Endothelial cell of umbilical vein (primary cell): Measurements from ENCODE around the gene PHKA2. TPM values are rescaled to one million over a fixed set of nuclear protein-coding genes. Genes with fewer than 3 reads are reported as not detected.

Experiments
- BruUV-seq: library from RNA; stranded (reverse); fragments of 400-500 nt; replicated peaks from 2 replicates; lab custom pipeline; 2021; lab: Mats Ljungman, UMichigan
- CTCF ChIA-PET: fragments of 300-600, 350-600 bp; sonication (Branson Sonifier 250); formaldehyde crosslinking; loops from one replicate; lab custom pipeline; 2021; ENCODE audit warnings: antibody characterized with exemption, inconsistent platforms; lab: Charles Lee
- POLR2A ChIA-PET: fragments of 300-600, 350-600 bp; sonication (Branson Sonifier 250); formaldehyde crosslinking; loops from one replicate; lab custom pipeline; 2021; ENCODE audit warnings: antibody characterized with exemption, inconsistent platforms; lab: Charles Lee
- DNase-seq: peaks from one replicate; pipeline ENCODE4 v3.0.0-alpha.2; 2011; ENCODE audit warnings: low read depth, low spot score
- FAIRE-seq: peaks from 2 replicates; lab custom pipeline; 2011; peaks lifted over from hg19 to GRCh38; lab: Jason Lieb, UNC
- H2AFZ ChIP-seq: 2 replicates; pipeline ENCODE4 v1.6.0; 2012; ENCODE audit warnings: low read depth, low read length, control low read depth, inconsistent platforms
- H3K27ac ChIP-seq: 2 replicates; pipeline ENCODE4 v1.5.1; 2011; ENCODE audit warnings: low read depth, mild to moderate bottlenecking, control low read depth, low read length, moderate library complexity; ENCODE audit not compliant: insufficient read depth
- H3K27me3 ChIP-seq, 2 experiments: 2 replicates each; pipeline versions ENCODE4 v1.6.0 to v1.6.1; 2011; ENCODE audit warnings: low read length in 2 of 2, mixed read lengths in 1 of 2; ENCODE audit not compliant: control insufficient read depth in 2 of 2, insufficient read depth in 2 of 2
- H3K36me3 ChIP-seq, 2 experiments: 2 replicates in 1 of 2; 3 replicates in 1 of 2; pipeline ENCODE4 v1.5.1; 2011; ENCODE audit warnings: low read length in 2 of 2, mild to moderate bottlenecking in 1 of 2, moderate library complexity in 1 of 2; ENCODE audit not compliant: control insufficient read depth in 2 of 2, insufficient read depth in 2 of 2; ENCODE audit errors: extremely low read depth in 1 of 2
- H3K4me1 ChIP-seq: 3 replicates; pipeline ENCODE4 v1.5.1; 2011; ENCODE audit warnings: mild to moderate bottlenecking, low read length; ENCODE audit not compliant: control insufficient read depth, insufficient read depth; ENCODE audit errors: extremely low read depth
- H3K4me2 ChIP-seq: 2 replicates; pipeline ENCODE4 v1.6.1; 2011; ENCODE audit warnings: low read length, control low read depth, mixed read lengths; ENCODE audit not compliant: insufficient read depth
- H3K4me3 ChIP-seq, 3 experiments: fragments of 200-600 bp in 1 of 3; sonication (generic), shearing (Covaris generic) in 1 of 3; replicated peaks in 1 of 3; 2 replicates each; pipeline ENCODE4 v1.5.1; 2011 to 2016; ENCODE audit warnings: control low read depth in 3 of 3, low read length in 3 of 3, mild to moderate bottlenecking in 2 of 3, inconsistent platforms in 1 of 3, low read depth in 1 of 3, moderate library complexity in 1 of 3; ENCODE audit not compliant: insufficient read depth in 1 of 3
- H3K79me2 ChIP-seq: 2 replicates; pipeline ENCODE4 v1.6.0; 2012; ENCODE audit warnings: low read length, inconsistent platforms; ENCODE audit not compliant: control insufficient read depth, insufficient read depth
- H3K9ac ChIP-seq: replicated peaks from 2 replicates; pipeline ENCODE3; 2011; ENCODE audit warnings: low read length, control low read depth; ENCODE audit not compliant: insufficient read depth; ENCODE audit errors: extremely low read depth
- H3K9me1 ChIP-seq: replicated peaks from 3 replicates; pipeline ENCODE4 v1.6.0; 2011; ENCODE audit warnings: mild to moderate bottlenecking, low read length; ENCODE audit not compliant: control insufficient read depth, insufficient read depth; ENCODE audit errors: extremely low read depth
- H3K9me3 ChIP-seq: replicated peaks from 2 replicates; pipeline ENCODE4 v1.5.1; 2012; ENCODE audit warnings: low read length, inconsistent platforms; ENCODE audit not compliant: control insufficient read depth, insufficient read depth
- H4K20me1 ChIP-seq: replicated peaks from 2 replicates; pipeline ENCODE3; 2011; ENCODE audit warnings: mild to moderate bottlenecking, low read length; ENCODE audit not compliant: control insufficient read depth, insufficient read depth; ENCODE audit errors: extremely low read depth
- CTCF ChIP-seq, 2 donors: IDR thresholded peaks; 1 replicate in 1 of 2; 2 replicates in 1 of 2; pipeline ENCODE4 v1.5.1; 2011; ENCODE audit warnings: low read length in 2 of 2, mild to moderate bottlenecking in 2 of 2, moderate library complexity in 2 of 2, control low read depth in 1 of 2, inconsistent platforms in 1 of 2, low read depth in 1 of 2; ENCODE audit not compliant: insufficient read depth in 1 of 2; ENCODE audit errors: extremely low read depth in 1 of 2
- EZH2 ChIP-seq: IDR thresholded peaks from 2 replicates; pipeline ENCODE4 v1.6.1; 2012; ENCODE audit warnings: borderline replicate concordance, low read depth, mild to moderate bottlenecking, moderate library complexity, low read length, inconsistent platforms; ENCODE audit not compliant: severe bottlenecking
- FOS ChIP-seq: IDR thresholded peaks from 2 replicates; pipeline ENCODE4 v1.6.1; 2011; ENCODE audit warnings: mild to moderate bottlenecking, low read length, moderate library complexity, borderline replicate concordance; ENCODE audit not compliant: insufficient read depth
- GATA2 ChIP-seq: IDR thresholded peaks from 2 replicates; pipeline ENCODE4 v1.7.0; 2011; ENCODE audit warnings: low read depth, mild to moderate bottlenecking, moderate library complexity, mixed read lengths, low read length; ENCODE audit not compliant: insufficient read length, insufficient read depth
- JUN ChIP-seq: IDR thresholded peaks from 2 replicates; pipeline ENCODE4 v1.6.1; 2011; ENCODE audit warnings: borderline replicate concordance, low read depth; ENCODE audit not compliant: insufficient read length, insufficient read depth
- MAX ChIP-seq: IDR thresholded peaks from 2 replicates; pipeline ENCODE4 v1.6.1; 2011; ENCODE audit not compliant: insufficient read depth, insufficient read length
- MYC ChIP-seq: IDR thresholded peaks from one replicate; pipeline ENCODE4 v1.6.1; 2011; ENCODE audit warnings: mild to moderate bottlenecking, low read depth, low read length
- POLR2A ChIP-seq: IDR thresholded peaks from 2 replicates; pipeline ENCODE4 v1.6.1; 2012; ENCODE audit warnings: low read depth, mild to moderate bottlenecking, control low read depth, low read length
- POLR2AphosphoS5 ChIP-seq: IDR thresholded peaks from 2 replicates; pipeline ENCODE4 v1.6.1; 2012; ENCODE audit warnings: low read depth, mild to moderate bottlenecking, control low read depth, low read length, moderate library complexity; ENCODE audit not compliant: insufficient read depth
- dilution Hi-C: fragments of 300-500 bp; cut with MboI; formaldehyde crosslinking; loops from one replicate; pipeline ENCODE4 v1.15.0; 2019; ENCODE audit warnings: low sequenced_read_pairs; ENCODE audit not compliant: extremely low pct_ligation_motif_present
- intact Hi-C: fragments of 100-400 bp; cut with micrococcal nuclease; formaldehyde crosslinking; loops from one replicate; pipeline ENCODE4 v1.10.0; 2022
- polyA plus RNA-seq, 4 experiments: library from polyadenylated mRNA; depleted of rRNA in 3 of 4; stranded (reverse) in 3 of 4; unstranded in 1 of 4; fragments of >200 nt; gene quantifications; 2 replicates each; pipeline versions ENCODE4 v1.2.1 to v1.2.3, GENCODE V29; 2011 to 2012; ENCODE audit warnings: missing spikeins in 1 of 4
- total RNA-seq: library from RNA; stranded (reverse); gene quantifications from 2 replicates; pipeline ENCODE4 v1.2.3, GENCODE V29; 2021

PHKA2 gene
- total and polyA plus RNA-seq, 2 donors (not counting 3 experiments of a cell fraction or from before 2014, with no cell fraction given): 16.7 to 17.1 TPM

GRCh38 chrX:18875256-18875878 is 108.5 kb downstream of the PHKA2 start:
- Histone ChIP-seq H3K36me3 (no peaks in the 10 kb centered on the region), H2AFZ (no peak overlapping the region), H3K27ac (no peak overlapping the region), H3K4me2 (no peak overlapping the region), H3K9me1 (no peaks in the 10 kb centered on the region), H3K27me3 (no peaks in the 10 kb centered on the region), H3K9me3 (no peaks in the 10 kb centered on the region), H3K4me3 (no peak overlapping the region), H3K9ac (no peak overlapping the region), H4K20me1 (no peaks in the 10 kb centered on the region), H3K4me1 (no peaks in the 10 kb centered on the region), H3K79me2 (no peaks in the 10 kb centered on the region)
- dilution Hi-C loops (no loop called here), intact Hi-C loops (no loop called here)
- POLR2A ChIA-PET: no interaction called here
- CTCF ChIA-PET: interaction anchor here (0.6 kb wide), 1 partner anchor 32 kb away, joined by 3 read pairs; no protein-coding TSS in a partner anchor
- TF ChIP-seq POLR2AphosphoS5: no peak
- TF ChIP-seq MYC: no peak
- TF ChIP-seq JUN: no peak
- no peak for TF ChIP-seq FOS
- TF ChIP-seq EZH2: no peak
- TF ChIP-seq GATA2: no peak
- TF ChIP-seq MAX: no peak
- no peak for TF ChIP-seq POLR2A
- no peak for TF ChIP-seq CTCF (IDR thresholded peaks at IDR 0.05; ENCODE audit: extremely low read depth in 1 of 2, insufficient read depth in 1 of 2, low read depth in 1 of 2, low read length in 2 of 2)
- FAIRE-seq (no peak), DNase-seq (no peak)
- no TSS peak for BruUV-seq
